Stimulated activated CD4-positive, alpha-beta T cell treated with anti-CD3 and anti-CD28 coated beads, Interleukin-12 subunit alpha, Interleukin-12 subunit beta, amount 100 ng/mL, for 4 hours (primary cell): ENCODE measurements around the gene USH2A.
"Not testable (repeated sequence)": the region's sequence is repeated elsewhere in the genome, so short reads cannot be mapped to it uniquely, and the experiment has no call there.

Experiments
- DNase-seq: peaks from one replicate; pipeline ENCODE4 v3.0.0-alpha.2; 2020

Gene USH2A

DNA sequence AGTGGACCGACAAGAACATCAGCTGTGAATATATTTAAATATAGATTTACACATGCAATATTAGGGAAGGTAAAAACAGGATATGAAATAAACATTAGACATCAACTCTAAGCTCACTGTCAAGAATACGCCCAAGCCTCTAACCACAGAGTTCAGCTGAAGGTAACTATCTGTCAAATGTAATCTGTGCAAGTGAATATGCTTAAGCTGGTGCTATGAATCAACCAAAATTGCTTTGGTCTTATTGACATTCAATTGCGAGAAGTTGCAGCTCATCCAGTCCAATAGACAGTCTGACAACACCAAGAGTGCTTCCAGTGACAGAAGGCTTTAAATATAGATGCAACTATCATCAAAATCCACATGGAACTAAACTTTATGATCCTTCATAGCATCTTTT, 32.3 kb downstream of the USH2A start:
- DNase-seq, result no peak

GRCh38 chr1:216389774-216390173, 33.5 kb downstream of the USH2A start:
- DNase-seq, result no peak

GRCh38 chr1:216388558-216388957, 34.7 kb downstream of the USH2A start:
- no peak for DNase-seq

- no peak for DNase-seq
Observed at GRCh38 chr1:216387782-216388181, 35.5 kb downstream of the USH2A start.

DNA sequence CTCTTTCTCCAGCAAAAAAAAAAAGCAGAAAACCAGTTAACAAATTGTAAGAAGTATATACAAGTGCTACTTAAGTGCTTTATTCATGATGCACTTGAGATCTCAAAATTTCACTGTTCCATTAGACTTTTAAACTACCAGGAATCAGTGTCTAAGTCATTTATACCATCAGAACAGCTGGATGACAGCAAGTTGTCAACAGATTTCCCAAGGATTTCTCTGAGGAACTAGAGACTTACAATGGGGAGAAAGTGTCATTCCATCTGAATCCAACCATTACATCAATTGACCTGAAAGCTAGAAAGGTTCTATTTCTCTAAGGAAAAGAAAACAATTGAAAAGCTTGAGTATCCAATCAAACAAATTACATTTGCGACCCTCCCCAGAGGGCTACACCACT, 43.8 kb downstream of the USH2A start:
- DNase-seq, result no peak

DNA sequence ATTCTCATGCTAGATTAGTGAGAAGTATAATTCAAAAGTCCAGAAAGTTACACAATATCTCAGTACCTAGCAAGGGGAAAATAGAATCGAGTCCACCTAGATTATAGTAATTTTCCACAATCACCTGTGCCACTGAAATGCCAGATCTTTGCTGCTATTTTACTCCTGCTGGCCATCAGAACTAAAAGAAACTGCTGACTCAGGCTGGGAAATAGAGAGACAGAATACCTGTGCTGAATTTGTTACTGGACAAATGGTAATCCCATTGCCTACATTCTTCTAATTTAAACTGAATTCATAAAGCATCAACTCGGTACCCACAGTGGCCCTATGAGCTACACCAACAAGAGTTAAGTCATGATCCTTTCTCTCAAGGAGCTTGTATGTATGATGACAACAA, 55.0 kb downstream of the USH2A start:
- DNase-seq, result no peak

DNA sequence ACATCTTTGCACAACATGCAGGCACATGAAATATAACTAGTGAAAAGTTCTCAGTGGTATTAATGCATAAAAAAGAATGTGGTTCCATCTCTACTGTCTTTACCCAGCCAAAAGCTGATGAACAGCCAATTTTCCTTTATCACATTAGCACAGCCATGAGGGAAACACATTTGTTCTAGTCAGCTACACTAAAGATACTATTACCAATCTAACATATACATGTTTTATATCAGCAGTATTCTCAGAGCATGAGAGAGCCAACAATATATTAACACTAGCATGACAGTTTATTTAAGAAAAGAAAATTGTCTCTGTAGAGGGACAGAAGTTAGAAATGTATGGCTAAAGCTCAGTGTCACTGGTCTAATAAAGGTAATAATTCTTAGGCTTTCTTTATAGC, 56.3 kb downstream of the USH2A start:
- no peak for DNase-seq

- no peak for DNase-seq
Observed at GRCh38 chr1:216356945-216357344, 66.3 kb downstream of the USH2A start.

GRCh38 chr1:216350186-216350585, 73.1 kb downstream of the USH2A start:
- no peak for DNase-seq

DNA sequence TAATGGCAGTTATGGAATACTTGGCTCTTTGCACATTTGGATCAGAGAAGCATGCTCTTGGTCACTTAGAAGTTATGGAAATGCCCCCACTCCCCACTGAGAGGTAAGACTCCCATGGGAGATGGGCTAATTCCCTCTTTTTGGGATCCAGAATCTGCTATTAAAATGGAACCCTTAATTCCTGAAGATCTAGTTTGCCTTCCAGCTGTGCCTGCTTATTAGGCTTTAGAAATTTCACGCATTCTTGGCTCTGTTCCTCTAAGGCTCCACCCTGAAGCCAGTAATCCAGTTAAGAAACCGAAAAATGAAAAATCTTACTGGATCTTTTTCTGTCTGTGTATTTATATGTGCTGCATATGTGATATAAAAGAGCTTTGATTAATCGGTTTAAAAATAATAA, 76.7 kb downstream of the USH2A start:
- no peak for DNase-seq

GRCh38 chr1:216340542-216340941, 82.7 kb downstream of the USH2A start:
- DNase-seq, result not testable (repeated sequence)

GRCh38 chr1:216332462-216332861, 90.8 kb downstream of the USH2A start:
- no peak for DNase-seq

DNA sequence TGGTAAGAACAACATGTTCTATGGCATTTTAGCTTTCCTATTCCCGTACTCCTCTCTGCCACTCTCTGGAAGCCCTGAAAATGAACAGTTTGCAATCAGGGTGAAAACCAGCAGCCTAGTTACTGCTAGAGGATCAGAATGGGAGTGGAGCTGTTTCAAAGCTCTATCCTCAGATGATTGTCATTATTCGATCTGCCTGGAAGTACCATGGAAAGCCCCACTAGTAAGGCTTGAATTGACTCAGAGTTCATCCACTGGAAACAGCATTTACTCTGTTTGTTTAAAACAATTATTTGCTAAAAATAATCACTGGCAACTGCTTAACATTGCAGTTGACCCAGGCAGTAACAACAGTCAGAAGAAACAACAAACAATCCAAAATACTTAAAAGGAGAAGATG, 91.2 kb downstream of the USH2A start:
- DNase-seq, result no peak

DNA sequence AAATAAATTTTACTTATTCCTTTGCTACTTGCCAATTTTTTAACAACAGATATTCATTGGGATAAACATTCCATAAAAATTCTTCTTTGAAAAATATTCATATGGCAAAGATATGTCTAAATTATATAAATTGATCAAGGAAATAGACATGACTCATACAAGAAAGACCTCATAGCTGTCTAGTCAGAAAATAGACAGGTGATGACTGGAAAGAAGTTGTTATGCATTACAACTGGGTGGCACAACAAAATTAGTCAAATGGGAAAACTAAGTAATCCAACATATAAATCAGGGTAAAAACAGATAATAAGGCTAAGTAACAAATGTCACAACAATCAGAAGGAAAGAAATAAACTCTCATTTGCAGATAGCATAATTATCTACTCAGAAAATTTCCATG, 92.0 kb downstream of the USH2A start:
- DNase-seq, result no peak

- no peak for DNase-seq
Observed at GRCh38 chr1:216330262-216330661, 93.0 kb downstream of the USH2A start.

- no peak for DNase-seq
Observed at GRCh38 chr1:216325946-216326345, 97.3 kb downstream of the USH2A start.

DNA sequence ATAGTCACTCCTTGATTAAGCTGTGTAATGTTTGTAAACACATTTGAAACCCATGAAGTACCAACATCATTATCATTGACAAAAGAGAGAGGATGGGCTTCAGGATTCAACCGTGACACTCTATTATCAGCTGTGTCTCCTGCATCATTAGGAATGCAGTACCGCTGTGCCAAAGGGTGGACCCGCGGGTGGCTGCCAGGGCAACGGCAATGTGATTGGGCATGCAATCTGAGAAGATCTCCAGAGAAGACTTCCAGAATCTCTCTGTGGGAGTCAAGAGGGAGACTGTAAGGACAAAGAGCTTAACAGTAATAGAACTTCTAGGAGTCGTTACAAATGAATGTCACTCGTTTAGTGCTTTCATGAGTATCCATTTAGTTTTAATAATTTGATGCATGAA, 97.9 kb downstream of the USH2A start:
- no peak for DNase-seq

- DNase-seq, result no peak
Observed at GRCh38 chr1:216323344-216323743, 99.9 kb downstream of the USH2A start.

DNA sequence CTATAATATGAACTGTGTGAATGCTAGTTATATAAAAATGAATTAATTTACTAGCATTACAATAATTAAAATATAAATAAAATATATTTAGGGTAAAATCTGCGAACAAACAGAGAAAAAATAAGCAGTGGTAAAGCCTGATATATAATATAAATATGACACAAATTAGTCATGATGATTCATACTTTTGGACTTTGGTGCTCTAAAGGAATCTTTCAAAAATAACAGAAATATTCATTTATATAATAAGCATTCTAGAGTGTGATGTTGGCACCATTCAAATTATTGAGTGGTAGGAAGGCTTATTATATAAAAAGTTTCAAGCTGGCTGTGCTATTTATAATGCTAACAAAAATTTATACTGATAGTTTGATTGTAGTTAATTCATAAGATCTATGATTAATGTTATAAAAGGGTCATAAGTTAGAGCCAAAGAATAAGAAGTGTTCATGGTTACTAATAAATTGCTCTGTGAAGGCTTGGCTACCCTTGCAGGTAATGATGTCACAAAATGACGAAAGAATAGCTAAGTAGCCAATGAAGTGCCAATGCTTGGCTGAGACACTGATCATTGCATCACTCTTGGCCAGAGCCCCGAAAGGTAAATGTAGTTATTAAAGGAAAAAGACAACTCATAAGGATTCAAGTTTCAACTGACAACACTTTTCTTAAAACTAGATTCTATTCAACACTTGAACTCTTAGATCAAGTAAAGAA, 108.7 kb downstream of the USH2A start:
- DNase-seq, result no peak

DNA sequence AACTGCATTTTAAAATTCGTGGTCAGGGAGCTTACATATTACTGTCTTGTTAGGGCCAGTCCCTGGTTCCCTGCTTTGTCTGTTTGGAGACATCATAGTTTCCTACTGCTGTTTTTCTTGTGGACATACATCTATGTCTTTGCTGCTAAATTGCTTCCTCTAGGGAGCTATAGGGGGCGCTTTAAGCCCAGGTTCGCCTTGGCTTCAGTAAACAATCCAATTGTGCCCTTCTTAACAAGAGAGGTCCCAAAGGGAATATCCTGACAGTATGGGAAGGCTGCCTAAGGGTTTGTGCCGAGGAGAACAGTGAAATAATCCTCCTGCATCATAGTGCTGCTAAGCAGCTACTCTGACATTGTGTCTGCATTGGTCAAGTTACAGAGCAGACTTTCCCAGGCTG, 112.5 kb downstream of the USH2A start:
- no peak for DNase-seq

DNA sequence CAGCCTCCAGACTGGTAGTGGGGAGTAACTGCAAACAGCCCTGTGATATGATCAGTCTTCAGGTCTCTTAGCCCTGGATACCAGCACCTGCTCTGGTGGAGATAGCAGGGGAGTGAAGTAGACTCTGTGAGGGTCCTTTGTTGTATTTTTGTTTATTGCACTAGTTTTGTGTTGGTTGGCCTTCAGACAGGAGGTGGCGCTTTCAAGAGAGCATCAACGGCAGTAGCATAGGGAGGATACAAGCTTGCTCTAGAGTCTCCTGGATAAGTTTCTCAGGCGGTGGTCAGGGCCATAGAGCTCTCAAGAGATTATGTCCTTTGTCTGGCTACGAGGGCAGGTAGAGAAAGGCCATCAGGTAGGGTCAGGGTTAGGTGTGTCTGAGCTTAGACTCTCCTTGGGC, 116.4 kb downstream of the USH2A start:
- DNase-seq, result no peak

- no peak for DNase-seq
Observed at GRCh38 chr1:216303690-216304089, 119.6 kb downstream of the USH2A start.

DNA sequence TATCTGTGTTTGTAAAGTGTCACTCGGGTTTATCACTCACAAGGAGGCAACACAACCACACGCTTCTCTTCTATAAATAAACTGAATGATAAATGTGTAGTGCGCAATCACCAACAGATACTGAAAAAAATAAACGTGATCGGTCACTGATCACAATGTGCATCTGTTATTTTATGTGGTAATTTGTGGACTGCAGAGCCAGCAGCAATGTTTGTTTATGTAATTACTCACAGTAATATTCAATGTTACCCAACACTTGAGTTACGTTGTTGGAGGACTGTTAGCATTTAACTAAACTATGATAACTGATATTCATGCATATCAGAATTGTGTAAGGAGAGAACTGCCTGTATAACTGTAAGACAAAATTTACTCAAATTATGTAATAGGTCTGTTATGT, 129.6 kb downstream of the USH2A start:
- no peak for DNase-seq

DNA sequence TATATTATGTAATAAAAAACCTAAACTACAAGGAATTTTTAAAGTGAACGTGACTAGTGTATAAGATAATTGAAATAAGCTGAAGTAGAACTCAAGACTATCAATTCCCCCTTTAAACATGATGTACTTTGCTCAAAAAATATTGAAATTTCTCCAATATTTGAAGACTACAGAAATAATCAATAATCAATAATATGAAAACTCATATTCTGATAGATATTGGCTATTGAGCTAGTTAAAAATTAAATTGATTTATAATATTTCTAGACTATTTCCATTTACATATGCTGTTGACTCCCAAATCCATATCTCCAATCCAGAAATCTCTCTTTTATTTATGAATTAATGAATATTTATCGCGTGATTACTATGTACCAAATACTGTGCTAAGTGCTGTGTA, 133.2 kb downstream of the USH2A start:
- DNase-seq, result no peak

DNA sequence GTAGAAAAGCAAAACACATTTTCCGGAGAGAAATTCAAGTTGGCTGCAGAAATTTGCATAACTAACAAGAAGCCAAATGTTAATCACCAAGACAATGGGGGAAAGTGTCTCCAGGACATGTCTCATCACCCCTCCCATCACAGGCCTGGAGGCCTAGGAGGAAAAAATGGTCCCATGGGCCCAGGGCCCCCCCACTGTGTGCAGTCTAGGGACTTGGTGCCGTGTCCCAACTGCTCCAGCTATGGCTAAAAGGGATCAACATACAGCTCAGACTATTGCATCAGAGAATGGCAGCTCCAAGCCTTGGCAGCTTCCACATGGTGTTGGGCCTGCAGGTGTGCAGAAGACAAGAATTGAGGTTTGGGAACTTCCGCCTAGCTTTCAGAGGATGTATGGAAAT, 138.2 kb downstream of the USH2A start:
- no peak for DNase-seq

DNA sequence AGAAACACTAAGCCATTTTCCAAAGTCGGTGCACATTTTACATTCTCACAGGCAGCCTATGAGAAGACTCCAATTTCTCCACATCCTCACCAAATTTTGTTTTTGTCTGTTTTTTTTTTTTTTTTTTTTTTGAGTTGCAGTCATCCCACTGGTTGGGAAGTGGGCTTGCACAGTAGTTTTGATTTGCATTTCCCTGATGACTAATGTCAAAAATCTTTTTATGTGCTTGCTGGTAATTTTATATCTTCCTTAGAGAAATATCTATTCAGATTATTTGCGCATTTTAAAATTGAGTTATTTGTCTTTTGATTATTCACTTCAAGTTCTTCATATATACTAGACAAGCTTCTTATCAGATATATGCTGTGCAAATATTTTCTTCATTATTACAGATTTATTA, 141.5 kb downstream of the USH2A start:
- no peak for DNase-seq
